HG03064 (cell line): ENCODE data around the gene NGB.

Experiments used
- ATAC-seq: cut with Tn5 transposase; IDR thresholded peaks from one replicate; pipeline ENCODE4 v1.9.1; 2021; ENCODE audit warnings: low read depth; ENCODE audit not compliant: unreplicated experiment

Gene NGB

GRCh38 chr14:77238996-77239395 is 32.0 kb downstream of the NGB start:
- no peak for ATAC-seq

GRCh38 chr14:77238356-77238755 is 32.6 kb downstream of the NGB start:
- no peak for ATAC-seq

- ATAC-seq = no peak
These were observed 34.2 kb downstream of the NGB start for GRCh38 chr14:77236814-77237213.

- no peak for ATAC-seq
These were observed 39.3 kb downstream of the NGB start for GRCh38 chr14:77231721-77232120.

GRCh38 chr14:77230914-77231313 is 40.1 kb downstream of the NGB start:
- no peak for ATAC-seq

- ATAC-seq = no peak
These were observed 43.0 kb downstream of the NGB start for GRCh38 chr14:77228056-77228455.

GRCh38 chr14:77225892-77226557 is 45.0 kb downstream of the NGB start:
- no peak for ATAC-seq

GRCh38 chr14:77225254-77225653 is 45.8 kb downstream of the NGB start:
- ATAC-seq = no peak

GRCh38 chr14:77224212-77224611 is 46.8 kb downstream of the NGB start:
- no peak for ATAC-seq

- ATAC-seq = no peak
These were observed 48.3 kb downstream of the NGB start for GRCh38 chr14:77222546-77223225.

GRCh38 chr14:77221241-77221871 is 49.6 kb downstream of the NGB start:
- ATAC-seq = no peak

GRCh38 chr14:77220246-77221017 is 50.6 kb downstream of the NGB start:
- no peak for ATAC-seq

- no peak for ATAC-seq
These were observed 51.4 kb downstream of the NGB start for GRCh38 chr14:77219591-77219990.

GRCh38 chr14:77217551-77217950 is 53.5 kb downstream of the NGB start:
- no peak for ATAC-seq
